K562 (cell line): ENCODE results near the gene EFCAB7. TPM values are rescaled to one million over a fixed set of nuclear protein-coding genes. Genes with fewer than 3 reads are reported as not detected.

Experiments used
- EWSR1 ChIP-seq: fragments of 450-650 bp; IDR thresholded peaks from 2 replicates; pipeline ENCODE4 v1.6.1; 2018; ENCODE audit warnings: borderline replicate concordance, mild to moderate bottlenecking, low read depth, moderate library complexity; ENCODE audit not compliant: partially characterized antibody
- GABPB1 ChIP-seq: sonication (generic); formaldehyde crosslinking; IDR thresholded peaks from 2 replicates; pipeline ENCODE4 v1.8.0; 2022; ENCODE audit warnings: mild to moderate bottlenecking, missing genetic modification reagents
- HDGF ChIP-seq: fragments of 450-650 bp; IDR thresholded peaks from 2 replicates; pipeline ENCODE4 v1.6.1; 2016
- HEY1 ChIP-seq: fragments of 250-450 bp; sonication (Bioruptor Pico); IDR thresholded peaks from 2 replicates; pipeline ENCODE4 v1.5.0; 2020; ENCODE audit warnings: mild to moderate bottlenecking, moderate library complexity, borderline replicate concordance
- ILF3 ChIP-seq: fragments of 450-650 bp; IDR thresholded peaks from 2 replicates; pipeline ENCODE4 v1.6.1; 2018; ENCODE audit warnings: antibody characterized with exemption, mild to moderate bottlenecking, moderate library complexity, borderline replicate concordance
- POLR2B ChIP-seq: fragments of 450-650 bp; IDR thresholded peaks from 2 replicates; pipeline ENCODE4 v1.6.1; 2018; ENCODE audit warnings: low read depth; ENCODE audit not compliant: partially characterized antibody
- POLR3G ChIP-seq: IDR thresholded peaks from 2 replicates; pipeline ENCODE4 v1.6.1; 2011; ENCODE audit not compliant: insufficient read length, insufficient replicate concordance; ENCODE audit errors: extremely low read depth
- PTRF ChIP-seq: fragments of 450-650 bp; IDR thresholded peaks from 2 replicates; pipeline ENCODE4 v1.6.1; 2016; ENCODE audit warnings: mild to moderate bottlenecking, missing genetic modification characterization, missing compliant biosample characterization
- RBM15 ChIP-seq: fragments of 200-400 bp; formaldehyde crosslinking; IDR thresholded peaks from 2 replicates; pipeline ENCODE4 v1.6.1; 2018; ENCODE audit warnings: mild to moderate bottlenecking, low read length, moderate library complexity; ENCODE audit not compliant: insufficient read depth
- SNRNP70 ChIP-seq: fragments of 200-400 bp; formaldehyde crosslinking; optimal IDR thresholded peaks from 2 replicates; pipeline ENCODE3; 2017; ENCODE audit warnings: low read depth, low read length
- TEAD1 ChIP-seq, 2 experiments: fragments of 450-650 bp in 1 of 2; sonication (generic) in 1 of 2; formaldehyde crosslinking; IDR thresholded peaks; 2 replicates each; pipeline versions ENCODE4 v1.4.0 to v1.8.0; 2020 to 2022; ENCODE audit warnings: mild to moderate bottlenecking in 2 of 2, missing genetic modification reagents in 1 of 2
- ZNF445 ChIP-seq: fragments of 250-450 bp; sonication (Bioruptor Pico); IDR thresholded peaks from 2 replicates; pipeline ENCODE4 v1.4.0; 2020; ENCODE audit warnings: low read depth, mild to moderate bottlenecking, moderate library complexity
- ZNF696 ChIP-seq: fragments of 250-450 bp; sonication (Bioruptor Pico); conservative IDR thresholded peaks from 2 replicates; pipeline ENCODE4 v1.4.0; 2020; ENCODE audit warnings: mild to moderate bottlenecking, moderate library complexity
- ZNF785 ChIP-seq: fragments of 250-450 bp; sonication (Bioruptor Pico); IDR thresholded peaks from 2 replicates; pipeline ENCODE4 v1.4.0; 2020; ENCODE audit warnings: mild to moderate bottlenecking
- polyA plus RNA-seq, 8 experiments: library from polyadenylated mRNA; depleted of rRNA in 4 of 8; stranded (reverse) in 5 of 8; unstranded in 3 of 8; fragments of >200 nt; fragmentation: Nextera tagmentation in 2 of 8; fragmentation: Illumina TruSeq in 1 of 8; extraction: Ambion mirVana in 2 of 8; extraction: Trizol in 1 of 8; gene quantifications; 2 replicates each; pipeline versions ENCODE4 v1.2.1 to v1.2.3, GENCODE V29; 2011 to 2014; ENCODE audit warnings: inconsistent platforms in 1 of 8, missing spikeins in 1 of 8
- total RNA-seq, 7 experiments: library from RNA; depleted of rRNA in 6 of 7; stranded (reverse); fragments of >200 nt in 6 of 7; fragmentation: Illumina TruSeq in 2 of 7; extraction: Trizol in 2 of 7; gene quantifications; 2 replicates each; pipeline versions ENCODE4 v1.2.1 to v1.2.3, GENCODE V29; 2011 to 2021; ENCODE audit warnings: low replicate concordance in 1 of 7
- TF ChIP-seq, protein P1 (sequence below): fragments of 250-450 bp; sonication (Bioruptor Pico); IDR thresholded peaks from 2 replicates; pipeline ENCODE4 v1.9.0; 2021; ENCODE audit warnings: mild to moderate bottlenecking, inconsistent platforms
- TF ChIP-seq, protein P2 (sequence below), 2 experiments: IDR thresholded peaks; 2 replicates each; pipeline ENCODE4 v1.6.1; 2011; ENCODE audit warnings: borderline replicate concordance in 1 of 2, control low read depth in 1 of 2, low read depth in 1 of 2, low read length in 1 of 2, mild to moderate bottlenecking in 1 of 2, mixed read lengths in 1 of 2, moderate library complexity in 1 of 2; ENCODE audit not compliant: insufficient read depth in 1 of 2, insufficient read length in 1 of 2, poor library complexity in 1 of 2, severe bottlenecking in 1 of 2; ENCODE audit errors: extremely low read depth in 1 of 2
- TF ChIP-seq, protein P3 (sequence below): IDR thresholded peaks from 2 replicates; pipeline ENCODE4 v1.6.1; 2016; ENCODE audit warnings: missing genetic modification characterization, missing compliant biosample characterization
- TF ChIP-seq, protein P4 (sequence below): fragments of 250-450 bp; sonication (Bioruptor Pico); IDR thresholded peaks from 2 replicates; pipeline ENCODE4 v1.5.1; 2021; ENCODE audit warnings: mild to moderate bottlenecking
- TF ChIP-seq, protein P5 (sequence below): fragments of 250-450 bp; sonication (Bioruptor Pico); IDR thresholded peaks from 2 replicates; pipeline ENCODE4 v1.8.0; 2021; ENCODE audit warnings: borderline replicate concordance, mild to moderate bottlenecking, moderate library complexity; ENCODE audit not compliant: poor library complexity, severe bottlenecking

EFCAB7 gene
- total and polyA plus RNA-seq, 9 of the 15 experiments (the other 6 are each of a cell fraction or from before 2014, with no cell fraction given), result 3.2 to 7.6 (median 5.7) TPM

DNA sequence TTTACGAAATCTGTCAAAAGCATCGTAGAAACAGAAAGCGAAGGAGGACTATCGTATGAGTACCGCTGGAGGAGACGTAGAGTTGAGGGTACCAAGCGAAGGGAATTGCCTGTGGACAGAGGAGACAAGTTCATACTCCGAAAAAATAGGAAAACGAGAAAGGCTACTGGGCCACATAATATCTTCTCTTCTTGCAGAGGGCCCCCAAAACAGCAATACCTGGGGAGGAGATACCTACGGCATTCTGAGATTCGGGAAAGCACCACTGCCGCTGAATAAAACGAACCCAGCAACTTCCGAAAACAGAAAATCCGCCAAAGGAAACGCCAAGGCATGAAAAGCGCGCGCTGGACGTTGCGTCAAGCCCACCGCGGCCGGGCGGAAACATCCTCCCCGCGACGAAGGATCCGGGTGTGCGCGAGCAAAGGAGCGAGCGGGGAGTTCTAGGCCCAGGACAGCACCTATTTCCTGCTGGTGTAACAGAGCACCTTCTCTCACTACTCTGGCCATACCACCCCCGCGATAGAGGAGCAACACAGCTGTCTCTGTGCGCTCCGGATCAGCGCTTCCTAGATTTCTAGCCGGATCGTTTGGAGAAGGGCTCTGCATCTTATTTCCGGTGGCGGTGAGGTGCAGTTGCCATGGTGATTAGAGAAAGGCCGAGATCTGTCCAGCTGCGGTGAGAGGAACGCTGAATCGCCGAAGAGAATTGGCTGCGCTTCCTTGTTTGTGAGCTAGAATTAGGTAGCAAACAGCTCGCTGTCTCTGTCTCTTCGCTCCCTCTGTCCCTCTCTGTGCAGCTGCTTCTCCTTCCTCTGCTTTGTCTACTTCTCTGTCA, at the start of gene EFCAB7, which contains the start of gene ITGB3BP (continued):
- TF ChIP-seq ZNF696 (CRISPR knock-in tag), result no peak
- TF ChIP-seq SNRNP70, result no peak
- TF ChIP-seq HEY1 (CRISPR knock-in tag), result no peak
- no peak for TF ChIP-seq EWSR1
- no peak for TF ChIP-seq POLR3G
- TF ChIP-seq RBM15, result no peak
- TF ChIP-seq, protein P1, sequence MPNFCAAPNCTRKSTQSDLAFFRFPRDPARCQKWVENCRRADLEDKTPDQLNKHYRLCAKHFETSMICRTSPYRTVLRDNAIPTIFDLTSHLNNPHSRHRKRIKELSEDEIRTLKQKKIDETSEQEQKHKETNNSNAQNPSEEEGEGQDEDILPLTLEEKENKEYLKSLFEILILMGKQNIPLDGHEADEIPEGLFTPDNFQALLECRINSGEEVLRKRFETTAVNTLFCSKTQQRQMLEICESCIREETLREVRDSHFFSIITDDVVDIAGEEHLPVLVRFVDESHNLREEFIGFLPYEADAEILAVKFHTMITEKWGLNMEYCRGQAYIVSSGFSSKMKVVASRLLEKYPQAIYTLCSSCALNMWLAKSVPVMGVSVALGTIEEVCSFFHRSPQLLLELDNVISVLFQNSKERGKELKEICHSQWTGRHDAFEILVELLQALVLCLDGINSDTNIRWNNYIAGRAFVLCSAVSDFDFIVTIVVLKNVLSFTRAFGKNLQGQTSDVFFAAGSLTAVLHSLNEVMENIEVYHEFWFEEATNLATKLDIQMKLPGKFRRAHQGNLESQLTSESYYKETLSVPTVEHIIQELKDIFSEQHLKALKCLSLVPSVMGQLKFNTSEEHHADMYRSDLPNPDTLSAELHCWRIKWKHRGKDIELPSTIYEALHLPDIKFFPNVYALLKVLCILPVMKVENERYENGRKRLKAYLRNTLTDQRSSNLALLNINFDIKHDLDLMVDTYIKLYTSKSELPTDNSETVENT (CRISPR knock-in tag), result no peak
- TF ChIP-seq TEAD1 (CRISPR knock-in tag; IDR thresholded peaks at IDR 0.05), result peak; percentile 61 to 81; a peak in 3 of 4 replicates
- TF ChIP-seq GABPB1, result peak; percentile 99
- TF ChIP-seq, protein P2, sequence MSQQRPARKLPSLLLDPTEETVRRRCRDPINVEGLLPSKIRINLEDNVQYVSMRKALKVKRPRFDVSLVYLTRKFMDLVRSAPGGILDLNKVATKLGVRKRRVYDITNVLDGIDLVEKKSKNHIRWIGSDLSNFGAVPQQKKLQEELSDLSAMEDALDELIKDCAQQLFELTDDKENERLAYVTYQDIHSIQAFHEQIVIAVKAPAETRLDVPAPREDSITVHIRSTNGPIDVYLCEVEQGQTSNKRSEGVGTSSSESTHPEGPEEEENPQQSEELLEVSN (IDR thresholded peaks at IDR 0.05; ENCODE audit: borderline replicate concordance in 1 of 2, extremely low read depth in 1 of 2, insufficient read depth in 1 of 2, insufficient read length in 1 of 2, low read depth in 1 of 2, low read length in 1 of 2, poor library complexity in 1 of 2, severe bottlenecking in 1 of 2), result peak; percentile 88
- TF ChIP-seq, protein P3, sequence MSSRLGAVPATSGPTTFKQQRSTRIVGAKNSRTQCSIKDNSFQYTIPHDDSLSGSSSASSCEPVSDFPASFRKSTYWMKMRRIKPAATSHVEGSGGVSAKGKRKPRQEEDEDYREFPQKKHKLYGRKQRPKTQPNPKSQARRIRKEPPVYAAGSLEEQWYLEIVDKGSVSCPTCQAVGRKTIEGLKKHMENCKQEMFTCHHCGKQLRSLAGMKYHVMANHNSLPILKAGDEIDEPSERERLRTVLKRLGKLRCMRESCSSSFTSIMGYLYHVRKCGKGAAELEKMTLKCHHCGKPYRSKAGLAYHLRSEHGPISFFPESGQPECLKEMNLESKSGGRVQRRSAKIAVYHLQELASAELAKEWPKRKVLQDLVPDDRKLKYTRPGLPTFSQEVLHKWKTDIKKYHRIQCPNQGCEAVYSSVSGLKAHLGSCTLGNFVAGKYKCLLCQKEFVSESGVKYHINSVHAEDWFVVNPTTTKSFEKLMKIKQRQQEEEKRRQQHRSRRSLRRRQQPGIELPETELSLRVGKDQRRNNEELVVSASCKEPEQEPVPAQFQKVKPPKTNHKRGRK (tag), result no peak
- no peak for TF ChIP-seq ZNF445 (CRISPR knock-in tag)
- no peak for TF ChIP-seq PTRF
- no peak for TF ChIP-seq HDGF
- TF ChIP-seq, protein P4, sequence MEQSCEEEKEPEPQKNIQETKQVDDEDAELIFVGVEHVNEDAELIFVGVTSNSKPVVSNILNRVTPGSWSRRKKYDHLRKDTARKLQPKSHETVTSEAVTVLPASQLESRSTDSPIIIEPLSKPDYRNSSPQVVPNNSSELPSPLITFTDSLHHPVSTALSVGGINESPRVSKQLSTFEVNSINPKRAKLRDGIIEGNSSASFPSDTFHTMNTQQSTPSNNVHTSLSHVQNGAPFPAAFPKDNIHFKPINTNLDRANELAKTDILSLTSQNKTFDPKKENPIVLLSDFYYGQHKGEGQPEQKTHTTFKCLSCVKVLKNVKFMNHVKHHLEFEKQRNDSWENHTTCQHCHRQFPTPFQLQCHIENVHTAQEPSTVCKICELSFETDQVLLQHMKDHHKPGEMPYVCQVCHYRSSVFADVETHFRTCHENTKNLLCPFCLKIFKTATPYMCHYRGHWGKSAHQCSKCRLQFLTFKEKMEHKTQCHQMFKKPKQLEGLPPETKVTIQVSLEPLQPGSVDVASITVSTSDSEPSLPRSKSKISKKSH (CRISPR knock-in tag), result no peak
- no peak for TF ChIP-seq ILF3
- TF ChIP-seq POLR2B, result peak; percentile 80
- TF ChIP-seq ZNF785 (CRISPR knock-in tag), result no peak
- TF ChIP-seq, protein P5, sequence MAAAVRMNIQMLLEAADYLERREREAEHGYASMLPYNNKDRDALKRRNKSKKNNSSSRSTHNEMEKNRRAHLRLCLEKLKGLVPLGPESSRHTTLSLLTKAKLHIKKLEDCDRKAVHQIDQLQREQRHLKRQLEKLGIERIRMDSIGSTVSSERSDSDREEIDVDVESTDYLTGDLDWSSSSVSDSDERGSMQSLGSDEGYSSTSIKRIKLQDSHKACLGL, result peak; percentile 43
